IPS DF 4.7 (cell line): ENCODE results near the gene FAM78A.

Experiments
- DNase-seq: peaks from one replicate; pipeline ENCODE4 v3.0.0-alpha.2; 2013; ENCODE audit warnings: low spot score; ENCODE audit errors: extremely low read depth

Gene FAM78A

GRCh38 chr9:131239161-131239975 lies 36.9 kb downstream of the FAM78A start:
- no peak for DNase-seq

DNA sequence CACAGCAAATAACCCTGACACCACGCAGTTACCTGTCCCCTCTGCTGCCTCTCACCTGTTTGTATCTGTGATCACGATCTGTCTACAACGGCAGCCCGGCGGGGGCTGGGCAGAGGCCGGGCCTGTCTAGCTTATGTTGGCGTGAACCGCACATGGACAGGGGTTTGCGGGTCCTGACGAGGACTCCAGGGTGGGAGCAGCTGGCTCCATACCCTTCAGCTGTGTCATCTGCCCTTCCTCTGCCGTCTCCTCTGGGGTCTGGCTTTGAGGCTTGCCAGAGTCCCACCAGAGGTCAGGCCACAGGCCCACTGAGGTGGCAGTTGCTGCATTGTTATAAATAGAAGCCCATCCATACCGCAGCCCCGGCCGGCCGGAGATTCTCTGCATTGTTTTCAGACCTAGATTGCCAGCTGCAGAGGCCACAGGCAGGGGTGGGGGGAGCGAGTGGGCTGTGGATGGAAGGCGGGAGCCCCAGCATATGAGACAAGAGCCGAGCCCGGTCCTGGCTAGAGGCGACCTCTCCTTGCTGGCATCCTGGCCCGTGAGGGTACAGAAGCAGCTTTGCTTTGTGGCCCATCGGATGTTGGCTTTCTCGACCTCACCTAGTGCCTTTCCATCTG lies 37.8 kb downstream of the FAM78A start:
- no peak for DNase-seq

DNA sequence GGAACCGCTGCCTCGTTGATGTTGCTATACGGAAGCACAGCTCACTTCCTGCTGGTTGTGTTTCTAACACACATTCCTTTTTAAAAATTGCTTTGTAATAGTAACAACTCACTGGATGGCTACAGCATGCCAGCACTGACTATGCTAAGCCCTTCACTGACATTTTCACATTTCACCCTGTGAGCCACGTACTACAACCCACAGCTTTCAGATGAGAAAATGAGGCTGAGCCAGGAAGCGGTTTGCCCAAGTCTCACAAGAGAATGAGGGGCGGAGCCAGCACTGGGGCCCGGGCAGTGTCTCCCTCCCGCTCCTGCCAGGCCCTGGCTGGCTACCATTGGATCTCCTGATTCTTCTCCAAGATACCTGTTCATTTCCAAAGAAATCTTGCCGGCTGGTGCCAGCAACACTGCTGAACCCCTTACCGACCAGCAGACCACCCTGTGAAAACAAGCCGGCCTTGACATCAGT lies 38.3 kb downstream of the FAM78A start:
- DNase-seq, result no peak

DNA sequence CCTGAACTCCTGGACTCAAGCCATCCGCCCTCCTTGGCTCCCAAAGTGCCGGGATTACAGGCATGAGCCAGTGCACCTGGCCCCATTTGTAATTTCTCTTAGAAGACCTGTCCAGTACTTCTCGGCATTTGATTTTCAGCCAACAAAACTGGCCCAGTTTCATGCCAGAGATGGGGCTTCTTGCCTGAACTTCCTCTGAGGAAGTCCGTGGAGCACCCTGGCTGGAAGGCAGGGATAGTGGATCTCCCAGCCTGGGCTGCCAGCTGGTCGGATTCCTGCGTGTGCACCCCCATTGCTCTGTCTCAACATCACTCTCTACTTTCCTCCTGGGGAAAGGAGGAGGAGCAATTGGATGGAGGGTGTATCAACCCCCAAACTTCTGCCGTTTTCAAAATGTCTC lies 39.0 kb downstream of the FAM78A start:
- DNase-seq, result no peak

DNA sequence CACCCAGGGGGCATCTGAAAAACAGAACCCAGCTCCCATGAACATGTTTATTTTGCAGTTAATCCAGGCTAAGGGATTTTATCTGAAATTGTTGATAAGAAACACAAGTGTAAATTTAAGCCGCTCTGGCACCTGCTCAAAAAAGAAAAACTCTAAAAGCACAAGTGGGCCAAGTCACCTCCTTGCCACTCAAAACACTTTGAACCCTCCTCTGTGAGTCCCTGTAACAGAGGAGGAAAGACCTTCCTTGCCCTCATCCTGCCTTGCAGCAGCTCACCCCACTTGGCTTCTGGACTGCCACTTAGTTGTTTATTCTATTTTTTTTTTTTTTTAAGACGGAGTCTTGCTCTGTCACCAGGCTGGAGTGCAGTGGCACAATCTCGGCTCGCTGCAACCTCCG lies 39.5 kb downstream of the FAM78A start:
- DNase-seq, result no peak

- no peak for DNase-seq
Measured at GRCh38 chr9:131236161-131236560, 40.1 kb downstream of the FAM78A start.

- DNase-seq, result no peak
Measured at GRCh38 chr9:131235480-131235851, 40.8 kb downstream of the FAM78A start.

- DNase-seq, result no peak
Measured at GRCh38 chr9:131234799-131235479, 41.4 kb downstream of the FAM78A start.

DNA sequence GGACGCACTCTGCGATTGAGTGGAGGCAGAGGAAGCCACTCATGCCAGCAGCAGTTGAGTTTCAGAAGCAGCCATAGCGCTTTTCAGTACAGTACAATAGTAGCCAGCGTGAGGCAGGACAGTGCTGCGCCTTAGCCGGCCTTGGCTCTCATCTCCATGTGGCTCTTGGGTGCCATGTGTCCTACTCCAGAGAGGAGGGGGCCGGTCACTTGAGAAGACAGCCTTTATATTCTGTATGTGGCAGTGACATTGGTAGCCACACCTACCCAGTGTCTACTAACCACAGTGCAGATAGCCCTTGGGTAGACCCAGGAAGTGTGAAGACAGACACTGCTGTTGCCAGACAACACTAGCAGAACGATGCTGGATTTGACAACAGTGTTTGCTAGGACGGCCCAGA lies 42.3 kb downstream of the FAM78A start:
- no peak for DNase-seq

DNA sequence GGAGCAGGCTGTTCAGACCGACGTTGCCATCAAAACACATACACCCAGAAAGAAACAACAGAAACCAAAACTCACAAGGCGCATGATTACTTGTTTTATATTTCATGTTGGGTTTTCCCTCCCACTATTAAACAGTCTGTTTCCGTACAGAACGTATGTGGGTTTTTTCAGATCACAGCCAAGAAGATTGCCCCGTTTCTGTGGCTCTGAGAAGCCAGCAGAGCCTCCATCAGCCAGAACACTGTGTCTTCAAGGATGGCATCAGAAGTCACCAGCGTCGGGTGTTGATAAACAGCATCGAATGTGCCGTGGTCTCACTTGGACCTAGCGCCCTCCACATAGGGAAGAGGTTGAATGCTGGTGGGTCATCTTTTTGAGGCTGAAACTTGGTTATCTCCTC lies 42.8 kb downstream of the FAM78A start:
- DNase-seq, result no peak

- no peak for DNase-seq
Measured at GRCh38 chr9:131228988-131229387, 47.3 kb downstream of the FAM78A start.

- no peak for DNase-seq
Measured at GRCh38 chr9:131227959-131228460, 48.3 kb downstream of the FAM78A start.

- no peak for DNase-seq
Measured at GRCh38 chr9:131227112-131227958, 49.0 kb downstream of the FAM78A start.

DNA sequence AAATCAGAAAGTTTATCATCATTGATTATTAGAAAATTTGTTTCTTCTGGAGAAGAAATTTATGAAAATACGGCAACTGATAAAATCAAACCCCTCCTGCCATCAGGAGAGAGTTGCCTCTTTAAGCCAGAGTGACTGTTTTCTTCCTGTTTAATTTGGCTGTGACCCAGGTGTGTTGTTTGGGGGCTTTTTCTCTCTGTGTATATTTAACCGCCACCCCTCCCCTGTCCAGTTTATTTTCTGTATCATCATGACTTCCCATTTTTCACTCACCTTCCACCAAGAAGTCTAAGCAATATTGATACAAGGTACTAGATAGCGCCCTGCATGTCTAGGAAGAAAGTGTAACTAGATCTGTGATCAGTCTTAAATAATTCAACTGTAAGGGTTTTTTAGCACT lies 50.1 kb downstream of the FAM78A start:
- no peak for DNase-seq

- DNase-seq, result no peak
Measured at GRCh38 chr9:131222460-131222859, 53.9 kb downstream of the FAM78A start.

DNA sequence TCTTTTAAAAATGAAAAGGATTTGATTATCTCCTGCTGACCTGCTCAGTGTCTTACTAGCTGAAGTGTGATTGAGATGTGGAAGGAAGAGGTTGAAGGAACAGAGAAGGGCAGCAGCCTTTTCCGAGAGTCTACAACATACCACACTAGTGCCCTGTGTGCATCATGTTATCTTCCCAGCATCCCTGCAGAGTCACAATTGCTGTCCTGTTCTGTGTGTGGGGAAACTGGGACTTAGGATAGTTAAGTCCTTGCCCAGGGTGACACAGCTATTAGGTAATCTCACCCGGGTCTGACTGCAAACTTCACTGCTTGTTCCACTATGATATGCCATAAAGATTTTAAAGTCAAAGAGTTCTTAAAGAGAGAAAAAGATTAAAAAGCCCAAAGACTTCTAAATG lies 55.8 kb downstream of the FAM78A start:
- no peak for DNase-seq

DNA sequence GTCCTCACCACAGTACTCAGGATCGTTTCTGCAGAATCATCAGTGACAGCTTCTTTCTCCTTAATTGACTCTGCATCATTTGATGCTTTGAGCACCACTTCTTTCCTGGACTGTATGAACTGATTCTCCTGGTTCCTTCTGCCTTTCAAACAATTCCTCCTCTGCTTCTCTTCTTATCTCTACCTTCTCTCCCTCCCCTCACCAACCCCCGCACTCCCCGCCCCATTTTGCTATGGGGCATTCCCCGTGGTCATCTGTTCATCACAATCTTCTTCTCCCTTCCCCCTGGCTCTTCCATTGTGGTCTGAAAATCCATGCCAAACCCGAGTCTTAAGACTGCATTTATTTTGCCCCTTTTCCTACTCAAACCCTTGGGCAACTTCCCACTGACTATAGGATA lies 57.9 kb downstream of the FAM78A start:
- DNase-seq, result no peak

- no peak for DNase-seq
Measured at GRCh38 chr9:131217331-131218031, 58.8 kb downstream of the FAM78A start.

GRCh38 chr9:131216806-131217205 lies 59.5 kb downstream of the FAM78A start:
- no peak for DNase-seq

DNA sequence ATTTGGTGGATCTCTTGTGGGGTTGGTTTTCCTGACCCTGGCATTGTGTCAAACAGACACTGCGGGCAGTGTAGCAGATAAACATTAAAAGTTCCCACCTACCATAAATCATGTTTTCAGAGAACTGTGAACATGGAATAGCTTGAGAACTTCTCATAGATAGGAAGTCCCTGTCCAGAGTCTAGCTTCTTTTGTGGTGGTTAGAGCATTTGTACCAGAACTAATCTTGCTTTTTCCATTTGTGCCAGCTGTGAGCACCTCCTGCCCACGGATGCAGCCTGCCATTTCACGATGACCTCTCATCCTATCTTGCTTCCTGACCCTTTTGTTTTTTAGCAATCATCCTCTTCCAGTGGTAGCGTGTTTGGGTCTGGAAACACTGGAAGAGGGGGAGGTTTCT lies 61.4 kb downstream of the FAM78A start:
- DNase-seq, result no peak
